Dedifferentiated amniotic fluid mesenchymal stem cell (primary cell): ENCODE measurements around the gene KRT86.
A peak's percentile ranks its signal among the peaks of the same experiment; 100 is the strongest.

ENCODE experiments used
- DNase-seq: peaks from one replicate; pipeline ENCODE4 v3.0.0-alpha.2; 2016; ENCODE audit errors: extremely low spot score

Gene KRT86

GRCh38 chr12:52274521-52275120, at the start of gene KRT86:
Gene KRT86, plus strand, starts transcription at chr12:52274645. Its CDS starts 27,272 bp downstream, at chr12:52301917.
- DNase-seq: no peak

GRCh38 chr12:52225752-52226151, 48.7 kb upstream of the KRT86 start:
- no peak for DNase-seq

GRCh38 chr12:52226446-52226845, 48.0 kb upstream of the KRT86 start:
- no peak for DNase-seq

- no peak for DNase-seq
Measured at GRCh38 chr12:52227606-52228166, 46.8 kb upstream of the KRT86 start.

- no peak for DNase-seq
Measured at GRCh38 chr12:52228366-52228765, 46.1 kb upstream of the KRT86 start.

- no peak for DNase-seq
Measured at GRCh38 chr12:52228931-52229330, 45.5 kb upstream of the KRT86 start.

- DNase-seq: no peak
Measured at GRCh38 chr12:52229836-52230343, 44.6 kb upstream of the KRT86 start.

GRCh38 chr12:52230364-52231281, 43.8 kb upstream of the KRT86 start:
- DNase-seq: peak; percentile 69

GRCh38 chr12:52231305-52232202, 42.9 kb upstream of the KRT86 start:
- DNase-seq: no peak

- DNase-seq: no peak
Measured at GRCh38 chr12:52232203-52232673, 42.2 kb upstream of the KRT86 start.

- no peak for DNase-seq
Measured at GRCh38 chr12:52232674-52233461, 41.6 kb upstream of the KRT86 start, which contains the start of gene KRT7. Gene KRT7, plus strand, starts transcription at chr12:52233243. Its CDS starts 54 bp downstream, at chr12:52233297.

GRCh38 chr12:52233462-52234207, 40.8 kb upstream of the KRT86 start:
- no peak for DNase-seq

- no peak for DNase-seq
Measured at GRCh38 chr12:52234223-52234810, 40.1 kb upstream of the KRT86 start.

GRCh38 chr12:52235001-52235764, 39.3 kb upstream of the KRT86 start:
- no peak for DNase-seq

- no peak for DNase-seq
Measured at GRCh38 chr12:52235822-52236361, 38.6 kb upstream of the KRT86 start.

GRCh38 chr12:52236386-52237050, 37.9 kb upstream of the KRT86 start:
- no peak for DNase-seq

GRCh38 chr12:52238207-52238840, 36.1 kb upstream of the KRT86 start:
- DNase-seq: no peak
